Measurements from ENCODE around the gene SMIM45.

The SMIM45 gene

GRCh38 chr22:41992496-41992895 lies 40.5 kb downstream of the SMIM45 start:
- no peak for DNase-seq
- no peaks in the 10 kb centered on the region for H4K20me1 ChIP-seq (ENCODE audit: insufficient read depth, low read length)
- no peaks in the 10 kb centered on the region for H3K36me3 Mint-ChIP-seq
- H3K4me3 ChIP-seq (replicated peaks in 1 of 3; ENCODE audit: low read depth in 2 of 3, low read length in 3 of 3): no peak overlapping the region
- no peaks in the 10 kb centered on the region for H3K4me1 ChIP-seq (ENCODE audit: control insufficient read depth in 1 of 2, insufficient read depth in 2 of 2, low read length in 2 of 2)
- no peak overlapping the region for H3K4me2 ChIP-seq (replicated peaks; ENCODE audit: extremely low read depth, low read length, poor library complexity, severe bottlenecking)
- no peak overlapping the region for H2AFZ ChIP-seq (ENCODE audit: insufficient read depth, low read depth, low read length, poor library complexity, severe bottlenecking)
- peaks cover 10% of the 10 kb centered on the region for H3K4me1 Mint-ChIP-seq
- H3K27ac Mint-ChIP-seq: no peak overlapping the region
- H3K27me3 Mint-ChIP-seq (ENCODE audit: low read depth in 3 of 3): peaks cover 11 to 28% (median 14%) of the 10 kb centered on the region in 3 donors
- H3K36me3 ChIP-seq (replicated peaks in 1 of 2; ENCODE audit: control insufficient read depth in 1 of 2, insufficient read depth in 2 of 2, low read length in 2 of 2): no peaks in the 10 kb centered on the region
- intact Hi-C loops (cut with micrococcal nuclease): no loop called here
- WGBS (ENCODE audit: insufficient coverage): 100% methylated on average over 4 of the region's 5 CpGs
- peaks cover 0 to 5% of the 10 kb centered on the region in 2 donors for H3K27me3 ChIP-seq (ENCODE audit: control insufficient read depth in 2 of 2, insufficient read depth in 2 of 2, low read length in 2 of 2)
- H3K9me3 Mint-ChIP-seq: no peaks in the 10 kb centered on the region
- no peaks in the 10 kb centered on the region for H3K9me3 ChIP-seq (replicated peaks in 1 of 2; ENCODE audit: control insufficient read depth in 1 of 2, insufficient read depth in 1 of 2, low read length in 2 of 2)
- no peak for TF ChIP-seq CTCF (IDR thresholded peaks at IDR 0.05)
- no peaks in the 10 kb centered on the region for H3K79me2 ChIP-seq (ENCODE audit: insufficient read depth, low read length)
- no peak overlapping the region for H3K4me3 Mint-ChIP-seq
- H3K9ac ChIP-seq (ENCODE audit: insufficient read depth, low read length, poor library complexity, severe bottlenecking): no peak overlapping the region
- no peak overlapping the region for H3K27ac ChIP-seq (ENCODE audit: low read depth in 1 of 2, low read length in 2 of 2)

GRCh38 chr22:41995211-41995610 lies 43.3 kb downstream of the SMIM45 start:
- H3K9me3 ChIP-seq (replicated peaks in 1 of 2; ENCODE audit: control insufficient read depth in 1 of 2, insufficient read depth in 1 of 2, low read length in 2 of 2): no peaks in the 10 kb centered on the region
- 73% methylated on average over 3 of the region's 3 CpGs for WGBS (ENCODE audit: insufficient coverage)
- H3K4me1 ChIP-seq (ENCODE audit: control insufficient read depth in 1 of 2, insufficient read depth in 2 of 2, low read length in 2 of 2): peaks cover 17 to 20% of the 10 kb centered on the region in 2 donors
- H3K27ac ChIP-seq (ENCODE audit: low read depth in 1 of 2, low read length in 2 of 2): no peak overlapping the region
- peaks cover 6% of the 10 kb centered on the region for H3K79me2 ChIP-seq (ENCODE audit: insufficient read depth, low read length)
- TF ChIP-seq CTCF (IDR thresholded peaks at IDR 0.05): no peak
- H3K4me2 ChIP-seq (replicated peaks; ENCODE audit: extremely low read depth, low read length, poor library complexity, severe bottlenecking): no peak overlapping the region
- Mint-ChIP-seq H3K9me3 (peaks cover 0 to 5% (median 3%) of the 10 kb centered on the region in 7 donors), H3K4me1 (peaks cover 23% of the 10 kb centered on the region), H3K4me3 (no peak overlapping the region), H3K27ac (peak overlapping the region in 3 of 7 donors; percentile 2 to 47 (median 24)), H3K36me3 (peaks cover 0 to 2% of the 10 kb centered on the region in 2 donors), H3K27me3 (ENCODE audit: low read depth in 3 of 3) (peaks cover 2 to 20% (median 16%) of the 10 kb centered on the region in 3 donors)
- no peak overlapping the region for H3K9ac ChIP-seq (ENCODE audit: insufficient read depth, low read length, poor library complexity, severe bottlenecking)
- DNase-seq: no peak
- no peaks in the 10 kb centered on the region for H3K36me3 ChIP-seq (replicated peaks in 1 of 2; ENCODE audit: control insufficient read depth in 1 of 2, insufficient read depth in 2 of 2, low read length in 2 of 2)
- H2AFZ ChIP-seq (ENCODE audit: insufficient read depth, low read depth, low read length, poor library complexity, severe bottlenecking): peak overlapping the region; percentile 43
- peaks cover 0 to 5% of the 10 kb centered on the region in 2 donors for H3K27me3 ChIP-seq (ENCODE audit: control insufficient read depth in 2 of 2, insufficient read depth in 2 of 2, low read length in 2 of 2)
- H3K4me3 ChIP-seq (replicated peaks in 1 of 3; ENCODE audit: low read depth in 2 of 3, low read length in 3 of 3): no peak overlapping the region
- intact Hi-C loops (cut with micrococcal nuclease): loop anchor here (5.0 kb wide), 1 partner anchor 77 kb away; the partner anchor contains the start of genes NAGA (in 2 of the 2) and PHETA2 (in 2 of the 2)
- H4K20me1 ChIP-seq (ENCODE audit: insufficient read depth, low read length): no peaks in the 10 kb centered on the region
